H54 (cell line): Measurements from ENCODE around the gene PGLYRP3.
"Not testable (repeated sequence)": the region's sequence is repeated elsewhere in the genome, so short reads cannot be mapped to it uniquely, and the experiment has no call there.

Experiments used
- DNase-seq: peaks from one replicate; pipeline ENCODE4 v3.0.0; 2011; ENCODE audit warnings: low spot score, mixed read lengths; ENCODE audit not compliant: insufficient read length
- FAIRE-seq: peaks from 3 replicates; lab custom pipeline; 2011; peaks lifted over from hg19 to GRCh38; lab: Jason Lieb, UNC
- POLR2A ChIP-seq: IDR thresholded peaks from 2 replicates; pipeline ENCODE4 v1.6.1; 2011; ENCODE audit warnings: low read depth, mild to moderate bottlenecking, low read length

PGLYRP3 gene

GRCh38 chr1:153343811-153344717 lies 31.3 kb upstream of the PGLYRP3 start:
- TF ChIP-seq POLR2A: no peak
- no peak for DNase-seq
- FAIRE-seq: no peak

GRCh38 chr1:153343040-153343681 lies 30.4 kb upstream of the PGLYRP3 start:
- TF ChIP-seq POLR2A: no peak
- no peak for FAIRE-seq
- no peak for DNase-seq

- TF ChIP-seq POLR2A: no peak
- FAIRE-seq (no peak), DNase-seq (no peak)
Measured at GRCh38 chr1:153342178-153342577, 29.4 kb upstream of the PGLYRP3 start.

GRCh38 chr1:153341431-153341934 lies 28.7 kb upstream of the PGLYRP3 start:
- DNase-seq (no peak), FAIRE-seq (no peak)
- no peak for TF ChIP-seq POLR2A

GRCh38 chr1:153340356-153340755 lies 27.6 kb upstream of the PGLYRP3 start:
- DNase-seq (no peak), FAIRE-seq (no peak)
- TF ChIP-seq POLR2A: no peak

GRCh38 chr1:153339802-153340201 lies 27.1 kb upstream of the PGLYRP3 start:
- no peak for TF ChIP-seq POLR2A
- DNase-seq: no peak
- no peak for FAIRE-seq

GRCh38 chr1:153337980-153338853 lies 25.5 kb upstream of the PGLYRP3 start:
- DNase-seq: no peak
- TF ChIP-seq POLR2A: no peak

GRCh38 chr1:153336650-153337049 lies 23.9 kb upstream of the PGLYRP3 start:
- no peak for FAIRE-seq
- TF ChIP-seq POLR2A: no peak

More at GRCh38 chr1:153337980-153338853, 25.5 kb upstream of the PGLYRP3 start:
- no peak for FAIRE-seq

GRCh38 chr1:153333902-153334301 lies 21.1 kb upstream of the PGLYRP3 start:
- TF ChIP-seq POLR2A: no peak
- FAIRE-seq (no peak), DNase-seq (no peak)

More at GRCh38 chr1:153336650-153337049, 23.9 kb upstream of the PGLYRP3 start:
- no peak for DNase-seq

GRCh38 chr1:153324912-153325311 lies 12.2 kb upstream of the PGLYRP3 start:
- no peak for TF ChIP-seq POLR2A
- DNase-seq: no peak
- no peak for FAIRE-seq

- TF ChIP-seq POLR2A: no peak
- no peak for FAIRE-seq
- DNase-seq: no peak
Measured at GRCh38 chr1:153322568-153322967, 9.8 kb upstream of the PGLYRP3 start.

GRCh38 chr1:153318145-153318544 lies 5.4 kb upstream of the PGLYRP3 start:
- not testable (repeated sequence) for FAIRE-seq, DNase-seq

GRCh38 chr1:153316013-153316412 lies 3.3 kb upstream of the PGLYRP3 start:
- not testable (repeated sequence) for DNase-seq, FAIRE-seq

- not testable (repeated sequence) for FAIRE-seq, DNase-seq
Measured at GRCh38 chr1:153314388-153314787, 1.6 kb upstream of the PGLYRP3 start.
